GM23338 (cell line): ENCODE data around the gene OSBPL10. TPM values are rescaled to one million over a fixed set of nuclear protein-coding genes. Genes with fewer than 3 reads are reported as not detected.

Experiments
- ATAC-seq: fragments of 200-7000 bp; cut with Tn5 transposase; 3 replicates; pipeline ENCODE4 v1.9.1; 2020
- DNase-seq: peaks from one replicate; pipeline ENCODE4 v3.0.0-alpha.2; 2015; ENCODE audit warnings: low spot score
- H2AFZ ChIP-seq: fragments of 200-600 bp; sonication (generic); 2 replicates; pipeline ENCODE4 v1.8.0; 2016; ENCODE audit warnings: antibody characterized with exemption, mild to moderate bottlenecking, moderate library complexity
- H3F3A ChIP-seq: fragments of 200-600 bp; sonication (generic); replicated peaks from 2 replicates; pipeline ENCODE4 v1.8.0; 2017; ENCODE audit warnings: antibody characterized with exemption, mixed run types, low read depth
- H3K27ac ChIP-seq: fragments of 200-600 bp; sonication (generic); 2 replicates; pipeline ENCODE4 v1.6.1; 2016; ENCODE audit warnings: low read depth
- H3K27me3 ChIP-seq: fragments of 200-600 bp; sonication (generic); 2 replicates; pipeline ENCODE4 v1.8.0; 2016; ENCODE audit warnings: mild to moderate bottlenecking, mixed run types, moderate library complexity; ENCODE audit not compliant: insufficient read depth
- H3K36me3 ChIP-seq: fragments of 200-600 bp; sonication (generic); 2 replicates; pipeline ENCODE4 v1.8.0; 2016; ENCODE audit warnings: mild to moderate bottlenecking; ENCODE audit not compliant: insufficient read depth
- H3K4me1 ChIP-seq: fragments of 200-600 bp; sonication (generic); 2 replicates; pipeline ENCODE4 v1.8.0; 2016; ENCODE audit warnings: mild to moderate bottlenecking, moderate library complexity; ENCODE audit not compliant: insufficient read depth
- H3K4me2 ChIP-seq: fragments of 200-600 bp; sonication (generic); 2 replicates; pipeline ENCODE4 v1.7.1; 2017; ENCODE audit warnings: mixed run types
- H3K4me3 ChIP-seq: fragments of 200-600 bp; sonication (generic); 2 replicates; pipeline ENCODE4 v1.6.1; 2016; ENCODE audit warnings: mixed run types
- H3K79me2 ChIP-seq: fragments of 200-600 bp; sonication (generic); replicated peaks from 2 replicates; pipeline ENCODE4 v1.8.0; 2017; ENCODE audit warnings: mild to moderate bottlenecking; ENCODE audit not compliant: insufficient read depth
- H3K9me2 ChIP-seq: fragments of 200-600 bp; sonication (generic); 2 replicates; pipeline ENCODE4 v1.8.0; 2017; ENCODE audit not compliant: insufficient read depth
- H4K20me1 ChIP-seq: fragments of 200-600 bp; sonication (generic); replicated peaks from 2 replicates; pipeline ENCODE4 v1.8.0; 2017; ENCODE audit warnings: mild to moderate bottlenecking; ENCODE audit not compliant: insufficient read depth
- H3K27ac Mint-ChIP-seq: 2 replicates; pipeline ENCODE4 v1.8.0; 2020; ENCODE audit warnings: inconsistent platforms, mild to moderate bottlenecking, moderate library complexity, mixed read lengths
- H3K27me3 Mint-ChIP-seq: 3 replicates; pipeline ENCODE4 v1.8.0; 2022; ENCODE audit warnings: low read depth, mild to moderate bottlenecking, moderate library complexity, mixed read lengths, inconsistent platforms; ENCODE audit not compliant: insufficient read depth, poor library complexity
- H3K36me3 Mint-ChIP-seq: 3 replicates; pipeline ENCODE4 v1.8.0; 2021; ENCODE audit warnings: low read depth, mild to moderate bottlenecking, inconsistent platforms, moderate library complexity, mixed read lengths
- H3K4me1 Mint-ChIP-seq: 3 replicates; pipeline ENCODE4 v1.8.0; 2020; ENCODE audit warnings: mild to moderate bottlenecking, inconsistent platforms, mixed read lengths
- H3K4me3 Mint-ChIP-seq: 3 replicates; pipeline ENCODE4 v1.8.0; 2021; ENCODE audit warnings: moderate library complexity, mild to moderate bottlenecking, inconsistent platforms, mixed read lengths
- H3K9me3 Mint-ChIP-seq: 3 replicates; pipeline ENCODE4 v1.8.0; 2020; ENCODE audit warnings: moderate library complexity, mild to moderate bottlenecking, inconsistent platforms, mixed read lengths
- CREB1 ChIP-seq: fragments of 250-450 bp; sonication (Bioruptor Pico); IDR thresholded peaks from 2 replicates; pipeline ENCODE4 v1.5.0; 2020; ENCODE audit warnings: low read depth, mild to moderate bottlenecking, moderate library complexity
- CTCF ChIP-seq, 2 experiments: fragments of 200-600 bp in 1 of 2; sonication (generic) in 1 of 2; conservative IDR thresholded peaks; 2 replicates each; pipeline versions ENCODE4 v1.5.1 to v1.6.1; 2016 to 2017; ENCODE audit warnings: antibody characterized with exemption in 2 of 2, low read depth in 2 of 2, mild to moderate bottlenecking in 2 of 2, moderate library complexity in 1 of 2
- ETS1 ChIP-seq: IDR thresholded peaks from 2 replicates; pipeline ENCODE4 v1.6.1; 2016; ENCODE audit warnings: antibody characterized with exemption
- EZH2 ChIP-seq: fragments of 200-600 bp; sonication (generic); IDR thresholded peaks from one replicate; pipeline ENCODE4 v1.8.0; 2017; ENCODE audit warnings: antibody characterized with exemption, mild to moderate bottlenecking, low read depth; ENCODE audit not compliant: unreplicated experiment
- EZH2phosphoT487 ChIP-seq: fragments of 200-600 bp; sonication (generic); IDR thresholded peaks from one replicate; pipeline ENCODE4 v1.8.1; 2018; ENCODE audit warnings: antibody characterized with exemption; ENCODE audit not compliant: unreplicated experiment
- JUNB ChIP-seq: IDR thresholded peaks from one replicate; pipeline ENCODE4 v1.6.1; 2016; ENCODE audit warnings: antibody characterized with exemption; ENCODE audit not compliant: unreplicated experiment
- NANOG ChIP-seq: IDR thresholded peaks from 2 replicates; pipeline ENCODE4 v1.6.1; 2016; ENCODE audit warnings: antibody characterized with exemption, borderline replicate concordance
- POLR2AphosphoS5 ChIP-seq: IDR thresholded peaks from 2 replicates; pipeline ENCODE4 v1.6.1; 2016; ENCODE audit warnings: antibody characterized with exemption, low read depth
- REST ChIP-seq: IDR thresholded peaks from one replicate; pipeline ENCODE4 v1.6.1; 2018; ENCODE audit warnings: antibody characterized with exemption; ENCODE audit not compliant: unreplicated experiment
- STAT1 ChIP-seq: IDR thresholded peaks from one replicate; pipeline ENCODE4 v1.6.1; 2016; ENCODE audit warnings: antibody characterized with exemption; ENCODE audit not compliant: unreplicated experiment
- ZNF114 ChIP-seq: fragments of 250-450 bp; sonication (Bioruptor Pico); IDR thresholded peaks from 2 replicates; pipeline ENCODE4 v1.5.0; 2020; ENCODE audit warnings: mild to moderate bottlenecking, moderate library complexity
- ZNF331 ChIP-seq: fragments of 250-450 bp; sonication (Bioruptor Pico); IDR thresholded peaks from 2 replicates; pipeline ENCODE4 v1.5.0; 2020; ENCODE audit warnings: low read depth, mild to moderate bottlenecking, moderate library complexity
- ZNF462 ChIP-seq: fragments of 250-450 bp; sonication (Bioruptor Pico); IDR thresholded peaks from 2 replicates; pipeline ENCODE4 v1.5.0; 2020; ENCODE audit warnings: mild to moderate bottlenecking, moderate library complexity
- polyA plus RNA-seq: library from polyadenylated mRNA; unstranded; fragments of >200 nt; fragmentation: Nextera tagmentation; extraction: Ambion mirVana; gene quantifications from 2 replicates; pipeline ENCODE4 v1.2.1, GENCODE V29; 2016
- total RNA-seq: library from RNA; depleted of rRNA; stranded (reverse); fragments of >200 nt; shearing (Covaris generic); gene quantifications from 2 replicates; pipeline ENCODE4 v1.2.3, GENCODE V29; 2014

The OSBPL10 gene
- total and polyA plus RNA-seq, 2 experiments from 2014 or later: 23.8 to 149 TPM

GRCh38 chr3:31654998-31655397 lies 326.1 kb downstream of the OSBPL10 start:
- Histone ChIP-seq H3F3A (no peaks in the 10 kb centered on the region), H3K4me2 (no peak overlapping the region), H3K9me2 (no peaks in the 10 kb centered on the region), H3K4me3 (no peak overlapping the region), H3K4me1 (no peaks in the 10 kb centered on the region), H3K36me3 (peaks cover 9% of the 10 kb centered on the region), H2AFZ (no peak overlapping the region), H3K27ac (no peak overlapping the region), H3K79me2 (no peaks in the 10 kb centered on the region), H4K20me1 (no peaks in the 10 kb centered on the region), H3K27me3 (no peaks in the 10 kb centered on the region)
- Mint-ChIP-seq H3K27ac (no peak overlapping the region), H3K4me3 (no peak overlapping the region), H3K36me3 (peaks cover 87% of the 10 kb centered on the region), H3K4me1 (no peaks in the 10 kb centered on the region), H3K9me3 (peaks cover 46% of the 10 kb centered on the region), H3K27me3 (peaks cover 3% of the 10 kb centered on the region)
- DNase-seq (no peak), ATAC-seq (no peak)
- TF ChIP-seq ZNF331 (no peak), CREB1 (CRISPR knock-in tag) (no peak), REST (no peak), JUNB (no peak), STAT1 (no peak), POLR2AphosphoS5 (no peak), ETS1 (no peak), EZH2phosphoT487 (no peak), ZNF114 (CRISPR knock-in tag) (no peak), CTCF (conservative IDR thresholded peaks at IDR 0.05; ENCODE audit: low read depth in 2 of 2) (no peak), ZNF462 (CRISPR knock-in tag) (no peak), EZH2 (no peak), NANOG (no peak)
